MM.1S (cell line): ENCODE data around the gene DCLRE1B.

Experiments
- EZH2 ChIP-seq: fragments of 300-600 bp; sonication (generic); optimal IDR thresholded peaks from 2 replicates; pipeline ENCODE3; 2017; ENCODE audit warnings: low read depth, mild to moderate bottlenecking, antibody characterized with exemption, low read length, mixed read lengths
- EZH2phosphoT487 ChIP-seq: fragments of 300-600 bp; sonication (generic); IDR thresholded peaks from 2 replicates; pipeline ENCODE4 v1.6.1; 2018; ENCODE audit warnings: antibody characterized with exemption, low read length
- TF ChIP-seq, protein P1 (sequence below): fragments of 300-600 bp; sonication (generic); IDR thresholded peaks from 2 replicates; pipeline ENCODE4 v1.5.1; 2016; ENCODE audit warnings: antibody characterized with exemption, low read length, mixed read lengths

DNA sequence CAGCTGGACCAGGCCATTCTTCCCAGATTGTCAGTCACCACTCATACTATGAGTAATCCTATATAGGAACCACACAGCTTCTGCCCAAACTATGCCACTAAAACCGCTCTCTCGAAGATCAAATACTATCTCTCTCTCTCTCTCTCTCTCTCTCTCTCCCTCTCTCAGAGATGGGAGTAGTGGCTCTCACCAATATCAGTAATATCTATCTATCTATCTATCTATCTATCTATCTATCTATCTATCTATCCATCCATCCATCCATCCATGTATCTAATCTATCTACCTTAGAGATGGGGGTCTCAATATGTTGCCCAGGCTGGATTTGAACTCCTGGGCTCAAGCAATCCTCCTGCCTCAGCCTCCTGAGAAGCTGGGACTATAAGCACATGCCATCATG lies 19.3 kb downstream of the DCLRE1B start:
- TF ChIP-seq, protein P1, sequence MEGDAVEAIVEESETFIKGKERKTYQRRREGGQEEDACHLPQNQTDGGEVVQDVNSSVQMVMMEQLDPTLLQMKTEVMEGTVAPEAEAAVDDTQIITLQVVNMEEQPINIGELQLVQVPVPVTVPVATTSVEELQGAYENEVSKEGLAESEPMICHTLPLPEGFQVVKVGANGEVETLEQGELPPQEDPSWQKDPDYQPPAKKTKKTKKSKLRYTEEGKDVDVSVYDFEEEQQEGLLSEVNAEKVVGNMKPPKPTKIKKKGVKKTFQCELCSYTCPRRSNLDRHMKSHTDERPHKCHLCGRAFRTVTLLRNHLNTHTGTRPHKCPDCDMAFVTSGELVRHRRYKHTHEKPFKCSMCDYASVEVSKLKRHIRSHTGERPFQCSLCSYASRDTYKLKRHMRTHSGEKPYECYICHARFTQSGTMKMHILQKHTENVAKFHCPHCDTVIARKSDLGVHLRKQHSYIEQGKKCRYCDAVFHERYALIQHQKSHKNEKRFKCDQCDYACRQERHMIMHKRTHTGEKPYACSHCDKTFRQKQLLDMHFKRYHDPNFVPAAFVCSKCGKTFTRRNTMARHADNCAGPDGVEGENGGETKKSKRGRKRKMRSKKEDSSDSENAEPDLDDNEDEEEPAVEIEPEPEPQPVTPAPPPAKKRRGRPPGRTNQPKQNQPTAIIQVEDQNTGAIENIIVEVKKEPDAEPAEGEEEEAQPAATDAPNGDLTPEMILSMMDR = no peak
- no peak for TF ChIP-seq EZH2
- no peak for TF ChIP-seq EZH2phosphoT487
